ENCODE measurements around the gene FN3K.
"Not testable (repeated sequence)": the region's sequence is repeated elsewhere in the genome, so short reads cannot be mapped to it uniquely, and the experiment has no call there.

FN3K gene

GRCh38 chr17:82723169-82723807 is 12.1 kb upstream of the FN3K start:
- no peaks in the 10 kb centered on the region for H3K4me1 ChIP-seq (ENCODE audit: control insufficient read depth, insufficient read depth, low read length)
- peaks cover 27% of the 10 kb centered on the region for H3K36me3 ChIP-seq (ENCODE audit: insufficient read depth, low read length)

GRCh38 chr17:82726427-82726826 is 9.0 kb upstream of the FN3K start:
- Histone ChIP-seq H3K36me3 (ENCODE audit: insufficient read depth, low read length) (peaks cover 28% of the 10 kb centered on the region), H3K9ac (ENCODE audit: low read depth, low read length) (no peak overlapping the region), H3K4me2 (ENCODE audit: low read length) (no peak overlapping the region), H3K9me3 (replicated peaks; ENCODE audit: low read length) (no peaks in the 10 kb centered on the region), H3K27me3 (ENCODE audit: control insufficient read depth, insufficient read depth, low read length) (no peaks in the 10 kb centered on the region), H3K4me3 (ENCODE audit: low read length) (no peak overlapping the region), H3K4me1 (ENCODE audit: control insufficient read depth, insufficient read depth, low read length) (no peaks in the 10 kb centered on the region)

More at GRCh38 chr17:82723169-82723807, 12.1 kb upstream of the FN3K start:
- no peak overlapping the region for H3K4me3 ChIP-seq (ENCODE audit: low read length)
- no peaks in the 10 kb centered on the region for H3K9me3 ChIP-seq (replicated peaks; ENCODE audit: low read length)
- no peaks in the 10 kb centered on the region for H3K27me3 ChIP-seq (ENCODE audit: control insufficient read depth, insufficient read depth, low read length)
- no peak overlapping the region for H3K9ac ChIP-seq (ENCODE audit: low read depth, low read length)
- H3K4me2 ChIP-seq (ENCODE audit: low read length) = no peak overlapping the region

- Histone ChIP-seq H3K4me2 (ENCODE audit: low read length) (no peak overlapping the region), H3K36me3 (ENCODE audit: insufficient read depth, low read length) (peaks cover 23% of the 10 kb centered on the region), H3K9me3 (replicated peaks; ENCODE audit: low read length) (no peaks in the 10 kb centered on the region), H3K4me1 (ENCODE audit: control insufficient read depth, insufficient read depth, low read length) (no peaks in the 10 kb centered on the region), H3K9ac (ENCODE audit: low read depth, low read length) (no peak overlapping the region), H3K4me3 (ENCODE audit: low read length) (no peak overlapping the region), H3K27me3 (ENCODE audit: control insufficient read depth, insufficient read depth, low read length) (no peaks in the 10 kb centered on the region)
Measured at GRCh38 chr17:82729479-82730260, 5.7 kb upstream of the FN3K start.

- H3K9me3 ChIP-seq (replicated peaks; ENCODE audit: low read length) = no peaks in the 10 kb centered on the region
- H3K4me3 ChIP-seq (ENCODE audit: low read length) = no peak overlapping the region
- H3K36me3 ChIP-seq (ENCODE audit: insufficient read depth, low read length) = peaks cover 19% of the 10 kb centered on the region
Measured at GRCh38 chr17:82732118-82732743, 3.2 kb upstream of the FN3K start.

GRCh38 chr17:82736511-82737185 is 1.2 kb downstream of the FN3K start:
- Histone ChIP-seq H3K9ac (ENCODE audit: low read depth, low read length) (no peak overlapping the region), H3K4me3 (ENCODE audit: low read length) (no peak overlapping the region), H3K4me2 (ENCODE audit: low read length) (no peak overlapping the region), H3K4me1 (ENCODE audit: control insufficient read depth, insufficient read depth, low read length) (peaks cover 2% of the 10 kb centered on the region), H3K36me3 (ENCODE audit: insufficient read depth, low read length) (peaks cover 22% of the 10 kb centered on the region), H3K27me3 (ENCODE audit: control insufficient read depth, insufficient read depth, low read length) (no peaks in the 10 kb centered on the region), H3K9me3 (replicated peaks; ENCODE audit: low read length) (peaks cover 6% of the 10 kb centered on the region)

More at GRCh38 chr17:82732118-82732743, 3.2 kb upstream of the FN3K start:
- Histone ChIP-seq H3K4me1 (ENCODE audit: control insufficient read depth, insufficient read depth, low read length) (peaks cover 2% of the 10 kb centered on the region), H3K27me3 (ENCODE audit: control insufficient read depth, insufficient read depth, low read length) (no peaks in the 10 kb centered on the region), H3K9ac (ENCODE audit: low read depth, low read length) (no peak overlapping the region), H3K4me2 (ENCODE audit: low read length) (no peak overlapping the region)

GRCh38 chr17:82737967-82738877 is 2.8 kb downstream of the FN3K start:
- H3K4me3 ChIP-seq (ENCODE audit: low read length) = no peak overlapping the region
- no peak overlapping the region for H3K4me2 ChIP-seq (ENCODE audit: low read length)
- H3K9me3 ChIP-seq (replicated peaks; ENCODE audit: low read length) = peaks cover 6% of the 10 kb centered on the region
- H3K27me3 ChIP-seq (ENCODE audit: control insufficient read depth, insufficient read depth, low read length) = no peaks in the 10 kb centered on the region
- peaks cover 16% of the 10 kb centered on the region for H3K36me3 ChIP-seq (ENCODE audit: insufficient read depth, low read length)
- H3K4me1 ChIP-seq (ENCODE audit: control insufficient read depth, insufficient read depth, low read length) = peaks cover 2% of the 10 kb centered on the region
- H3K9ac ChIP-seq (ENCODE audit: low read depth, low read length) = no peak overlapping the region

GRCh38 chr17:82740906-82741759 is 5.7 kb downstream of the FN3K start:
- Histone ChIP-seq H3K9me3 (replicated peaks; ENCODE audit: low read length) (peaks cover 6% of the 10 kb centered on the region), H3K4me2 (ENCODE audit: low read length) (no peak overlapping the region), H3K9ac (ENCODE audit: low read depth, low read length) (no peak overlapping the region), H3K4me1 (ENCODE audit: control insufficient read depth, insufficient read depth, low read length) (no peaks in the 10 kb centered on the region), H3K27me3 (ENCODE audit: control insufficient read depth, insufficient read depth, low read length) (no peaks in the 10 kb centered on the region), H3K4me3 (ENCODE audit: low read length) (no peak overlapping the region), H3K36me3 (ENCODE audit: insufficient read depth, low read length) (peaks cover 12% of the 10 kb centered on the region)

GRCh38 chr17:82743344-82744219 is 8.2 kb downstream of the FN3K start:
- peaks cover 12% of the 10 kb centered on the region for H3K36me3 ChIP-seq (ENCODE audit: insufficient read depth, low read length)
- no peak overlapping the region for H3K4me3 ChIP-seq (ENCODE audit: low read length)
- H3K9ac ChIP-seq (ENCODE audit: low read depth, low read length) = no peak overlapping the region
- H3K9me3 ChIP-seq (replicated peaks; ENCODE audit: low read length) = peaks cover 6% of the 10 kb centered on the region
- no peak overlapping the region for H3K4me2 ChIP-seq (ENCODE audit: low read length)
- no peaks in the 10 kb centered on the region for H3K4me1 ChIP-seq (ENCODE audit: control insufficient read depth, insufficient read depth, low read length)
- no peaks in the 10 kb centered on the region for H3K27me3 ChIP-seq (ENCODE audit: control insufficient read depth, insufficient read depth, low read length)

- not testable (repeated sequence) for H3K4me2 ChIP-seq (ENCODE audit: low read length); H3K4me1 ChIP-seq (ENCODE audit: control insufficient read depth, insufficient read depth, low read length); H3K27me3 ChIP-seq (ENCODE audit: control insufficient read depth, insufficient read depth, low read length); H3K9me3 ChIP-seq (replicated peaks; ENCODE audit: low read length); H3K4me3 ChIP-seq (ENCODE audit: low read length); H3K9ac ChIP-seq (ENCODE audit: low read depth, low read length)
- peaks cover 12% of the 10 kb centered on the region for H3K36me3 ChIP-seq (ENCODE audit: insufficient read depth, low read length)
Measured at GRCh38 chr17:82744736-82745135, 9.3 kb downstream of the FN3K start.

Data from skeletal muscle satellite cell (primary cell).